ENCODE results near the gene BRCA1. TPM values are rescaled to one million over a fixed set of nuclear protein-coding genes. Genes with fewer than 3 reads are reported as not detected.

Gene BRCA1
- polyA plus RNA-seq, 1 donor from 2014 or later: 1.0 TPM

GRCh38 chr17:43069368-43069898 is 55.7 kb downstream of the BRCA1 start:
- H3K27me3 ChIP-seq (ENCODE audit: insufficient read depth, low read depth, low read length): no peaks in the 10 kb centered on the region
- H3K4me3 ChIP-seq (ENCODE audit: low read length): no peak overlapping the region
- H4K20me1 ChIP-seq (ENCODE audit: insufficient read depth): no peaks in the 10 kb centered on the region
- H3K79me2 ChIP-seq (replicated peaks; ENCODE audit: insufficient read depth, low read length): no peaks in the 10 kb centered on the region
- H2AFZ ChIP-seq (ENCODE audit: low read depth, low read length): no peak overlapping the region
- H3K4me2 ChIP-seq (ENCODE audit: low read length): no peak overlapping the region
- no peaks in the 10 kb centered on the region for H3K36me3 ChIP-seq (ENCODE audit: insufficient read depth, low read length)
- H3K9me2 ChIP-seq (ENCODE audit: insufficient read depth, low read length): no peaks in the 10 kb centered on the region
- no peak overlapping the region for H3K27ac ChIP-seq (ENCODE audit: low read length)
- H3K9me3 ChIP-seq (ENCODE audit: low read length): no peaks in the 10 kb centered on the region
- H3F3A ChIP-seq (ENCODE audit: insufficient read depth, low read length, poor library complexity, severe bottlenecking): no peaks in the 10 kb centered on the region
- TF ChIP-seq RAD21 (conservative IDR thresholded peaks at IDR 0.05) (no peak), POLR2AphosphoS5 (IDR thresholded peaks at IDR 0.05) (no peak), REST (IDR thresholded peaks at IDR 0.05; ENCODE audit: borderline replicate concordance) (no peak), EP300 (conservative IDR thresholded peaks at IDR 0.05; ENCODE audit: poor library complexity, severe bottlenecking) (no peak), MXI1 (conservative IDR thresholded peaks at IDR 0.05; ENCODE audit: poor library complexity, severe bottlenecking) (no peak), CTCF (IDR thresholded peaks at IDR 0.05; ENCODE audit: poor library complexity, severe bottlenecking) (no peak), TAF1 (IDR thresholded peaks at IDR 0.05; ENCODE audit: low read depth) (no peak), EZH2 (IDR thresholded peaks at IDR 0.05; ENCODE audit: borderline replicate concordance, insufficient read depth, low read length, poor library complexity, severe bottlenecking) (no peak), SMC3 (conservative IDR thresholded peaks at IDR 0.05; ENCODE audit: poor library complexity) (no peak)
- H3K9ac ChIP-seq (ENCODE audit: low read length): no peak overlapping the region

- Histone ChIP-seq H3K27ac (ENCODE audit: low read length) (no peak overlapping the region), H3K27me3 (ENCODE audit: insufficient read depth, low read depth, low read length) (no peaks in the 10 kb centered on the region), H3K79me2 (replicated peaks; ENCODE audit: insufficient read depth, low read length) (no peaks in the 10 kb centered on the region), H3F3A (ENCODE audit: insufficient read depth, low read length, poor library complexity, severe bottlenecking) (no peaks in the 10 kb centered on the region), H3K36me3 (ENCODE audit: insufficient read depth, low read length) (no peaks in the 10 kb centered on the region), H3K9me3 (ENCODE audit: low read length) (no peaks in the 10 kb centered on the region), H4K20me1 (ENCODE audit: insufficient read depth) (no peaks in the 10 kb centered on the region), H3K4me2 (ENCODE audit: low read length) (no peak overlapping the region), H2AFZ (ENCODE audit: low read depth, low read length) (no peak overlapping the region), H3K9me2 (ENCODE audit: insufficient read depth, low read length) (no peaks in the 10 kb centered on the region), H3K9ac (ENCODE audit: low read length) (no peak overlapping the region), H3K4me3 (ENCODE audit: low read length) (no peak overlapping the region)
- TF ChIP-seq EZH2 (IDR thresholded peaks at IDR 0.05; ENCODE audit: borderline replicate concordance, insufficient read depth, low read length, poor library complexity, severe bottlenecking): no peak
- no peak for TF ChIP-seq CTCF (IDR thresholded peaks at IDR 0.05; ENCODE audit: poor library complexity, severe bottlenecking)
- TF ChIP-seq REST (IDR thresholded peaks at IDR 0.05; ENCODE audit: borderline replicate concordance): no peak
- no peak for TF ChIP-seq EP300 (conservative IDR thresholded peaks at IDR 0.05; ENCODE audit: poor library complexity, severe bottlenecking)
- no peak for TF ChIP-seq POLR2AphosphoS5 (IDR thresholded peaks at IDR 0.05)
- TF ChIP-seq MXI1 (conservative IDR thresholded peaks at IDR 0.05; ENCODE audit: poor library complexity, severe bottlenecking): no peak
- no peak for TF ChIP-seq TAF1 (IDR thresholded peaks at IDR 0.05; ENCODE audit: low read depth)
- TF ChIP-seq SMC3 (conservative IDR thresholded peaks at IDR 0.05; ENCODE audit: poor library complexity): no peak
- TF ChIP-seq RAD21 (conservative IDR thresholded peaks at IDR 0.05): no peak
These were observed 56.4 kb downstream of the BRCA1 start for GRCh38 chr17:43068570-43069367.

Data from neural cell (in vitro differentiated cells).